ENCODE data around the gene IMP4. TPM values are rescaled to one million over a fixed set of nuclear protein-coding genes. Genes with fewer than 3 reads are reported as not detected.

IMP4 gene
- total RNA-seq, 1 experiment from 2014 or later, result 89.2 TPM

DNA sequence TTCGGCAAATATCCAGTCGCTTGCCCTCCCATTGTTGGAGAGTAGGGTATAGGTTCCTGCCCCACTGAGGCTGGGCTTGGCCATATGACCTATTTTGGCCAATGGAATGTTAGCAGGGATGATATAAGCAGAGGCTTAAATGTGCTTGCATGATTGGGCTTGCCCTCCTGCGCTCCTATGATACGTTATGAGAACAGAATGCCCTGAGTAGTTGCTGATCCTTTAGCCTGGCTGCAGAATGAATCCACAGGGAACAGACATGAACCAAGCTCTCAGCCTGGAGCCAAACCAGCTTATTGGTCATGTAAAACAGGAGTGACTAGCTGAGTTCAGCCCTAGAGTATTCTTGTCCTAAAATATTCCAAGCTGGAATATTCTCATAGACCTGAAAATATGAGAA lies 34.8 kb upstream of the IMP4 start (continued):
- TF ChIP-seq CREB1 (CRISPR knock-in tag; IDR thresholded peaks at IDR 0.05) (no peak), ZNF281 (CRISPR knock-in tag; IDR thresholded peaks at IDR 0.05) (no peak)

GRCh38 chr2:130310881-130311280 lies 31.8 kb upstream of the IMP4 start:
- Mint-ChIP-seq H3K36me3 (no peaks in the 10 kb centered on the region), H3K27ac (no peak overlapping the region), H3K9me3 (no peaks in the 10 kb centered on the region), H3K4me1 (no peaks in the 10 kb centered on the region), H3K4me3 (no peak overlapping the region), H3K27me3 (ENCODE audit: low read depth) (no peaks in the 10 kb centered on the region; the same call in 1 of the 2 replicates)
- TF ChIP-seq, protein P1, sequence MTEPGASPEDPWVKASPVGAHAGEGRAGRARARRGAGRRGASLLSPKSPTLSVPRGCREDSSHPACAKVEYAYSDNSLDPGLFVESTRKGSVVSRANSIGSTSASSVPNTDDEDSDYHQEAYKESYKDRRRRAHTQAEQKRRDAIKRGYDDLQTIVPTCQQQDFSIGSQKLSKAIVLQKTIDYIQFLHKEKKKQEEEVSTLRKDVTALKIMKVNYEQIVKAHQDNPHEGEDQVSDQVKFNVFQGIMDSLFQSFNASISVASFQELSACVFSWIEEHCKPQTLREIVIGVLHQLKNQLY (CRISPR knock-in tag; IDR thresholded peaks at IDR 0.05), result no peak
- TF ChIP-seq ZNF425 (CRISPR knock-in tag; conservative IDR thresholded peaks at IDR 0.05) (no peak), AR (CRISPR knock-in tag; IDR thresholded peaks at IDR 0.05) (no peak), ZSCAN18 (CRISPR knock-in tag; IDR thresholded peaks at IDR 0.05) (no peak), NFATC4 (CRISPR knock-in tag; IDR thresholded peaks at IDR 0.05) (no peak), GTF2I (CRISPR knock-in tag; conservative IDR thresholded peaks at IDR 0.05) (no peak), TEAD4 (CRISPR knock-in tag; IDR thresholded peaks at IDR 0.05) (no peak), GRHL2 (CRISPR knock-in tag; IDR thresholded peaks at IDR 0.05; ENCODE audit: insufficient replicate concordance, severe bottlenecking) (no peak), ZMAT4 (CRISPR knock-in tag; IDR thresholded peaks at IDR 0.05) (no peak), MYBL2 (CRISPR knock-in tag; IDR thresholded peaks at IDR 0.05) (no peak), IRF2 (CRISPR knock-in tag; IDR thresholded peaks at IDR 0.05; ENCODE audit: borderline replicate concordance, low read depth) (no peak), E2F4 (CRISPR knock-in tag; IDR thresholded peaks at IDR 0.05; ENCODE audit: borderline replicate concordance, low read depth) (no peak), ZNF317 (CRISPR knock-in tag; IDR thresholded peaks at IDR 0.05; ENCODE audit: borderline replicate concordance, low read depth) (no peak), ZNF263 (CRISPR knock-in tag; IDR thresholded peaks at IDR 0.05; ENCODE audit: low read depth) (no peak)
- TF ChIP-seq, protein P2, sequence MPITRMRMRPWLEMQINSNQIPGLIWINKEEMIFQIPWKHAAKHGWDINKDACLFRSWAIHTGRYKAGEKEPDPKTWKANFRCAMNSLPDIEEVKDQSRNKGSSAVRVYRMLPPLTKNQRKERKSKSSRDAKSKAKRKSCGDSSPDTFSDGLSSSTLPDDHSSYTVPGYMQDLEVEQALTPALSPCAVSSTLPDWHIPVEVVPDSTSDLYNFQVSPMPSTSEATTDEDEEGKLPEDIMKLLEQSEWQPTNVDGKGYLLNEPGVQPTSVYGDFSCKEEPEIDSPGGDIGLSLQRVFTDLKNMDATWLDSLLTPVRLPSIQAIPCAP (CRISPR knock-in tag; IDR thresholded peaks at IDR 0.05), result no peak
- TF ChIP-seq, protein P3, sequence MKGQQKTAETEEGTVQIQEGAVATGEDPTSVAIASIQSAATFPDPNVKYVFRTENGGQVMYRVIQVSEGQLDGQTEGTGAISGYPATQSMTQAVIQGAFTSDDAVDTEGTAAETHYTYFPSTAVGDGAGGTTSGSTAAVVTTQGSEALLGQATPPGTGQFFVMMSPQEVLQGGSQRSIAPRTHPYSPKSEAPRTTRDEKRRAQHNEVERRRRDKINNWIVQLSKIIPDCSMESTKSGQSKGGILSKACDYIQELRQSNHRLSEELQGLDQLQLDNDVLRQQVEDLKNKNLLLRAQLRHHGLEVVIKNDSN (CRISPR knock-in tag; IDR thresholded peaks at IDR 0.05), result no peak
- ATAC-seq (no peak), DNase-seq (ENCODE audit: low spot score) (no peak)
- ChIA-PET POLR2A (interaction anchor here (0.6 kb wide), 1 partner anchor 282 kb away, joined by 3 read pairs; no protein-coding TSS in a partner anchor), CTCF (no interaction called here)

Measured in WTC11 (cell line).